ENCODE data around the gene MYO15B.
"Not testable (repeated sequence)": the region's sequence is repeated elsewhere in the genome, so short reads cannot be mapped to it uniquely, and the experiment has no call there.

MYO15B gene

DNA sequence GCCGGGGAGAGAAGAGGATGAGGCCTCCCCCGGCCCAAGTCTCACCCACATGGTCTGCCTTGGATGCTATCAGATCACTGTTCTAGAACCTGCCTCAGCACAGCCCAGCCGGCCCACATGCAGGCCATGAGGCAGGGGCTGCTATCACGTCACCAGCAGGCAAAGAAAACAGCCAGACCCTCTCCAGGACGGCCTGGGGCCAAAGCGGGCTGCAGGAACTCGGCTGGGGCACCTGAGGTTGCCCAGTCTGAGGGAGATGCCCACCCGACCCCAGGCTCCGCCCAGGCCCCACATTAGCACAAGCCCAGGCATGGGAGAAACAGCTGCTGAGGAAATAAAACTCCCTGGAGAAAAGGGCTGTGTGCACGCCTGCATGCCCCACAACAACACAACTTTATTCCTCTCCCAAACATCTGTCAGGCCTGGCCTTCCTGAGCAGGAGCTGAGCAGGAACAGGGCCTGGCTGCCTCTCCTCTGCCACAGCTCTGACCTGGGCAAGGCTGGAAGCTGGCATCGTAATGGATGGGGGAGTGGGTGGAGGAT, 39.0 kb downstream of the MYO15B start:
- DNase-seq, result no peak

DNA sequence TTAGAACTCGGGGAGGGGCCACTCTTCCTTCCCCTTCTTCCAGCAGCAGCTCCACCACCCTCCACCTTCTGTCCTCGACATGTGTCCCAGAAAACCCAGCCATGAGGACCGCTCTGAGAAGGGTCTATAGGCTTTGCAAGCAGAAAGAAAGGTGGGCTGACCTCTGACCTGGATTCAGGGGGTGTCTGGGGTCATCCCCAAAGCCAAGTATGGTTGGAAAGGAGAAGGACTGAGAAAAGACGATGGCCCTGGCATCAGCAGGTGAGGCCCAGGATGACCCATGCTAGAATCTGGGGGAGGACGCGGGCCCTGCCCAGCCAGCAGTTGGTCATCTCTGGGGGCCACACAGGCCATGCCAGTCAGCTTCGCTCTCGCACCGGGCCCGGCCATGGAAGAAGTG, 39.5 kb downstream of the MYO15B start:
- no peak for DNase-seq

DNA sequence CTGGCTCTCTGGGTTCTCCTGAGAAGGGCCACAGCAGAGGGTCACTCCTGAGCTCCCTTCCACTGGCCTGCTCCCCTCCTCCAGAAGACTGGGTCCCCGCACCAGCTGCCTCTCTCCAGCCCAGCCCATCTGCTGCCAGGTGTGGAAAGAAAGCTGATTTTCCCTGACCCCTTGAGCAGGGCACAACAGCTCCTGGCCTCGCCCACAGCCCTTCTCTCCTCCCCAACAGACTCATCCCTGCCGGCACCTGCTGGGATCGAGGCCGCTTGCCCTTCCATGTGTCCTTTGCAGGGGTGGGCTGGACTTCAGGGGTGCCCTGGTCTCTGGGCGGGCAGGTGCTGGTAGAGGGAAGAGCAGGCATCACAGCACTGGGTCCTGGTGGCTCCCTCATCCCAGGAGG, 40.8 kb downstream of the MYO15B start:
- DNase-seq, result no peak

DNA sequence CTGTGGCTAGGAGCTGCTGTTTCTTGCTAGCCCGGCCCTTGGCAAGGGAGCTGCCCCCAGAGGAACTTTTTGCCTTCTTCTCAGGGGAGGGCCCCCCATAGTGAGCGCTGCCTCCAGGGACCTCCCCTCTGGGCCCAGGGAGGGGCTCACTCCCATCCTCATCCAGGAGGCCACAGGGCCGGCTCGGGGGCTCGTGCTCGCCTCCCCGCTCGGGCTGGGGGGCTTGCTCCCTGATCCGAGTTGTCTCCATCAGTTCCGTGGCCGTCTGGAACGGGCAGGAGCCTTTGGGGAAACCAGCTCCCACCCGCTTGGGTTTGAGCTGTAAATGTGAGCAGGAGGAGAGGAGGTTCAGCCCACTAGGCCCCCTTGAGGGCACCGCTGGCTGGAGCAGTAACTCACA, 41.6 kb downstream of the MYO15B start:
- no peak for DNase-seq

DNA sequence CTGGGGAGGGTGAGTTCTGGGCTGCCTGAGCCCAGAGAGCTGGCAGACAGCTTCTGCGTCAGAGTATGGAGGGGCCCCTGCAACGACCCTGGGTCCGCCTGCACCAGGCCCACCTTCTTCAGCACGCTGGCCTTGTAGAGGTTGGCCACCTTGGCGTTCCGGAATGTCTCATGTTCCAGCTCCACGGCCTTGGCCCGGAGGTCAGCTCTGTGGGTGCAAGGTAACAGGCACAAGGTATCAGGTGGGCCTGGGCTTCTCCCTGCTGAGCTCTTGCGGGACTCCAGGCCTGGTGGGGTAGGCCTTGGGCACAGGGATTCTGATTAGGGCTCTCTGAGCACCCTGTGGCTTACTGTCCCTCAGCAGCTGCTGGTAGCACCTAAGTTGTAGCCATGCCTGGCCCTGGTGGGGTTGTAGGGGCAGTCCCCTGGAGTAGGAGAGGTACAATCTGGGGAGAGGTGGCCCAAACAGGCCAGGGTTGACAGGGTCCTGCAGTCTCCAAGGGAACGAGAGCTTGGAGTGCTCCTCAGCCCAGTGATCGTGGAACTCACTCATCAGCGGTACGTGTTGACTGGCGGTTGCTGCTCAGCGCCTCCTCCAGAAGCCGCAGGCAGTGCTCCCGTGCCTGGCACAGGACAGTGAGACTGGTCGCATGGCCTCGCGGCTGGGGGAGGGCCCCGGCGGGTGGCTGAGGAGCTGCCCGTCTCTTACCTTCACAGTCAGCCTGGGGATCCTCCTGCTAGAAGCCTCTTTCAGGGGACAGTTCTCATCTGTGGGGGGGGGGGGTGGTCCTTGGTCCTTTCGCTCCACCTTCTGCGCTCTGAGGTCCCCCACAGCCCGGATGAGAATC, 42.7 kb downstream of the MYO15B start:
- DNase-seq, result no peak

DNA sequence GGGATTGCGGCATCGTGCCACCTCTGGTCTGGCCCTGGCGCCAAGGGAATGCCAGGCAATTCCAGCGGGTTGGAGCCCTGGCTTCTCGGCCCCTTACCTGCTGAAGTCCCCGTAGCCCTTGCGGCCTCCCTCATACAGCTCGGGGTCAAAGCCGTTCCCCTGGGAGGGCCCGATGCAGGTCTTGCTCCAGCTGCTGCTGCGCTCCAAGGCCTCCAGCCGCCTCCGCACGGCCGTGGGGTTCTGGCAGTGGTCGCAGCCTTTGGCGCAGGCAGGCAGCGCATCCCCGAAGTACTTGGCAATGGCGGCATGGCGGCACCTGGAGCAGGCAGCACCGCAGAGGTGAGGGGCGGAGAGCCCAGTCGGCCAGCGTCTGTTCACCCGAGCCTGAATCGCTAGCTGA, 43.8 kb downstream of the MYO15B start:
- DNase-seq, result no peak

DNA sequence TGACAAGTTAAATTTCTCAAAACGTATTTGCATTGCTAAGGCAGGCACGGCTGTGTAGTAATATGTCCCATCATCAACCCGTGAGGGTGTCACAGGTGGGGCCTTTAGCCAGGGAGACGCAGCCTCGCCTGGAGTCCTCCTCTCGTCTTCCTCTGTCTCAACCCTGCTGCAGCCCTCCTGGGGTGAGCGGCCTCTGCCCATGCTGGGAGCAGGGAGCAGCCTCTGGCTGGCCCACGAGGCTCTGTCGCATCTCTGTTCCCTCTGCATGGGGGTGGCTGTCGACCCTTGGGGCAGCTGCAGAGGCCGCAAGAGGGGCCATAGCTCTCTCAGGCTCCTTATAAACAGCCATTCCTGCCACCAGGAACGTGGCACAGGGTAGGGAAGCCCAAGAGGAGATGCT, 44.8 kb downstream of the MYO15B start:
- DNase-seq, result no peak

DNA sequence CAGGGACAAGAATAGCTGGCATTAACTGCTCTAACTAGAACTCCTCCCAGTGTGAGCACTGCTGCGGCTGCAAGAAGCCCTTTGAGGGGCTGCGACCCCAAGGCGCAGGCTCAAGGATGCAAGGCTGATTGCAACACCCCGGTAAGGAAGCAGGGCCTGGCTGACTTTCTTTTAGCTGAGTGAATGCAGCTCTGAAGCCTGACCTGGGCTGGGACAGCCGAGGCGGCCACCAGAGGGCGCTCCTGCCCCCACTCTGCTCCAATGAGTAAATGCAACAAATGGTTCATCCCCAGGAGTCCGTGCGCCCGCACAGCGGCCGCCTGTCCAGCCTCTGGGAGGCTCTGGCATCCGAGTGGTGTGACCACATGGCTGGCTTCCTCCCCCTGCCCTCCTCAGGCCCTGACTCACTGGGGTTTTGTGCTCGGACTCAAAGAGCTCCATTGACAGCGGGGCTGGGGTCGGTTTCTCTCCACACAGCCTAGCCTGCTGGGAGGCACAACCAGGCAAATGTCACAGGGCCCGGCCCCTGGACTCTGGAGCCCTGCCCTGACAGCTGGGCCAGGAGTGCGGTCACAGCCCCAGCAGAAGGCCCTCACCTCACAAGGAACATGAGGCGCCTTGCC, 45.4 kb downstream of the MYO15B start, which contains the start of gene SMIM5:
Gene SMIM5, plus strand, starts transcription at position 572 of the 623 bp plus-strand sequence. CDS start 6,768 bp downstream, outside the sequence.
- DNase-seq, result peak; percentile 62

DNA sequence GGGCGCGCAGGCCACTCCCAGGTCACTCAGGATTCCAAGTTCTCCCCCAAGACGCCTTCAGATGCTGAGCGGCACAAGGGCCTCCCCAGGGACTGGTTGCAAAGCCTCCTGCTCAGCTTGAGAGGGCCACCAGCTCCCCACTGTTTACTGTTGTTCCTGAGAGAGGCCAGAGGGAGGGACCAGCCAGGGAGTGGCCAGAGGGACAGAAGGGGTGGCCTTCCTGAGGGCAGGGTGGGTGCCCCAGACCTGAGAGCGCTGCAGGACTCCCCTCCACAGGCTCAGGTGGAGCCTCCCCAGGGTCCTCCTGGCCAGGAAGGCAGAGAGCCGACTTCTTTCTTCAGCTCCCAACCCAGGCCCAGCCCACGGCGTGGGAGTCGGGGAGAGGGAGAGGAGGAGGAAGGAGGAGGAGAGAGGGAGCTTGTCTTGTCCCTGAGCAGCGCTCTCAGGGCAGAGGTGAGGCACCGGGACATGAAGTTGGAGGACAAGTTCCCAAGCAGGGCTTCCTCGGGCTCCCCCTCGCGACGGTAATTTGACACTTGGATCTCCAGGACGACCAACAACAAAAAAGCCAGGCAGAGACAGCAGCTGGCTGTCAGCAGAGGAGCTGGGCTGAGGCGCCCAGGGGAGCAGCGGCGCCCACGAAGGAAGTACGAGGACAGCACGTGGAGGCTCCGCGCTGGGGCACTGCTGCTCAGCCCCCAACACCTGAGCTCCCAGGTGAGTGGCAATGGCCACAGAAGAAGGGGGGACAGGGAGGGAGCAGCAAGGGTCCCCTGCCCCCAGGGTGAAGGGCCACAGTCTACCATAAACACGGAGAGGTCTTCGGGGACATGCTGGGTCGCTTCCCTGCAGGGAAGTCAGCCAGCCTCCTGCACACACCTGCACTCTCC, 46.1 kb downstream of the MYO15B start:
- DNase-seq, result peak; percentile 32

DNA sequence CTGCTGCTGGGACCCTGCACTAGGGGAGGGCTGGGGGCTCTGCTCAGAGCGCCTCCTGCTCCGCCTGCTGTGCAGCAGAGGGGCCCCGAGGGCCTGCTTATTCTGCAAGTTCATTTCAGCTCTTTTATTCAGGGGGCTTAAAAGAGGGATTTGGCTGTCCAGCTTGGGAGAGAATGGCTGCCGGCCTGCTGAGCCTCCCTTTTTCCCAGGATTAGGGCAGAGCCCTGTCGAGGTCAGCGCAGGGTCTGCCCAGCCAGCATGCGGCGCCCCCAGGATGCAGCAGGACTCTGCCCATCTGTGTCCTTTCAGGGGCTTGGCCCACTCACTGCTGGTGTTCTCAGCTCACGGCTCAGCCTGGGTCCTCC, 46.8 kb downstream of the MYO15B start:
- no peak for DNase-seq

DNA sequence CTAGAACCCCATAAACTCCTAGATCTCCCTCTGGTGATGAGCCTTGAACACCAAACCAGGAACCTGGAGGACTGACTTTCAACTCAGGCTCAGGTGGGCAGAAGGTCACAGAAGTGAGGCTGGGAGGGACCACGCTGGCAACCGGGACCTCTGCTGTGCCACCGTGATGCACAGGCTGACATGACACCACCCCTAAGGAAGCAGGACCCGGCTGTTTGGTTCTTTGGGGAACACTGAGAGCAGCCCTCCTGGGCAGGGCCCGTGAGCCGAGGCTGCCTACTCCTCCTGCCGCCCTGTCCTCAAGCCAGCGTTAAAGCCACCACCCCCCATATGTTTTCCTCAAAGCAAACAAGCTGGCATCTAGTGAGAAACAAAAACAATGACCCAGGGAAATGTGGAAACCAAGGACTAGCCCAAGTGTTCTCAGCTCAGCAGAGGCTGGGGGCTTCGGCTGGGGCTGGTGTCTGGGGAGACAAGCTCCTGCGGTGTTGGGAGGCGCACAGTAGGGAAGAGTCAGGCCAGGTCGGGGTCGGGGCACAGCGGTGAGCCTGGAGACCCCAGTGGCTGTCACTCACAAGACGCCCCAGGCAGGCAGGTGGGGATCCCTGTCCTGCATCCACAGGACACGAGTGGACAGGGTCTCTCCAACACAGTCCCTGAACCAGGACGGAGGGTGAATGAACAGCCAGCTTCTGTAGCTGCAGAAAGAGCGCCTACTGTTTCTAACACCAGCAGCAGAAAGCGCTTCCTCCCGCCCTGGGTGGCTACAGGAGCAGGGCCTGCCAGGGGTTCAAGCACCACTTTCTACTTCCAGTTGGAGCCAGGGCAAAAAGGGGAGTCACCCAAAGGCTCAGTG, 47.4 kb downstream of the MYO15B start:
- no peak for DNase-seq

DNA sequence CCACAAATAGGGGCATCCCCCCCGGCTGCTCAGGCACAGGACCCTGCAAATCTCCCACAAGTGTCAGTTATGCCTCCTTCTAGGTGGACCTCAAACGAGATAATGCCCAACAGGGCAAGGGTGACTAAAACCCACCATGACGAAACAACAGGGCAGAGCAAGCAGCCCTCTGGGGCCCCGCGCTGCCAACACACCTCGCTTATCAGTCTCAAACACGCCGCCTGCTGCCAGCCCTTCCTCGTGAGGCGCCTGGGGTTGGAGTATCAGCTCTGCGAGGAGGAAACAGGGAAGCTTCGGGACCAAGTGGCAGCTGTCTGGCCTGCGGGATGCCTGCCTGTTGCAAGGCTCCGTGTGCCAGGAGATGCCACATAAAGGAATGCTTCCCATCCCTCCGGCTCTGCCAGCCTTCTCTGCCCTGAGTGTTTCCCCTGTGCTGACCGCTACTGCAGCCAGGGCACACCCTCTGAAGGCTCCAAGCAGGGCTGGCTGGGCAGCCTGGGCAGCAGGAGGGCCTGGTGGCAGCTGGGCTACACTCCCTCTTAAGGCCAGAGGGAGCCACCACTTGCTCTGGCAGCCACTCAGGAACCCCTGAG, 48.1 kb downstream of the MYO15B start:
- DNase-seq, result no peak

DNA sequence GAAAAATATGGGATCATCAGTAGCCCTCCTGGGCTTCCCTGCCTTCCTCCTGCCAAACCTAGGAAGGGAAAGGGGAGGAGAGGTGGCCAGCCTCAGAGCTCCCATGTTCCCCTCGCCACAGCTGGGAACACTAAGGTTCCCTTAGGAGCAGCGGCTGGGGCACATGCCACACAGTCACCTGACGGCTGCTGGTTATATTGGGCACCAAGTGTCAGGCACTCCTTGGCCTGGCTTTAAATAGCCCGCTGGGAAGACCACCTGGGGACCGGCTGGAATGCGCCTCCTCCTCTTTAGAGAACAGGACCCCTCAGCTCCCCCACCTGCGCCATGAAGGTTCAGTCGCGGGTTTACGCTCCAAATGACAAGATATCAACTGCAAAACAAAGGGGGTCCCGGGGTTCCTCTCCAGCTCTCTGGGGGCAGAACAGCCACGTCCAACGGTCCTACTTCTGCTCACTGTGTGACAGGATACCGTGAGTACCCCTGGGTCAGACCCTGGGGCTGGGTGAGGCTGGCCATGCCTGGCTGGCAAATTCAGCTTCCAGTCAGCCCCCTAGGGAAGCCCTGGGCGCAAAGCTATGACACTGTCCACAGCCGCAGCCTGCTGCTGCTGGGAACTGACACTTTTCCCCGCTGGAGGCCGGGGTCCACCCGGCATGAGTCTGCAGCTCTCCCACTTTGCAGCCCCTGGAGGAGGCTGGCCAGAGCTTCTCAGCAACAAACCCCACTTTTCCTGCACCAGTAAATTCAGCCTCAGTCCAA, 49.0 kb downstream of the MYO15B start:
- DNase-seq, result no peak

DNA sequence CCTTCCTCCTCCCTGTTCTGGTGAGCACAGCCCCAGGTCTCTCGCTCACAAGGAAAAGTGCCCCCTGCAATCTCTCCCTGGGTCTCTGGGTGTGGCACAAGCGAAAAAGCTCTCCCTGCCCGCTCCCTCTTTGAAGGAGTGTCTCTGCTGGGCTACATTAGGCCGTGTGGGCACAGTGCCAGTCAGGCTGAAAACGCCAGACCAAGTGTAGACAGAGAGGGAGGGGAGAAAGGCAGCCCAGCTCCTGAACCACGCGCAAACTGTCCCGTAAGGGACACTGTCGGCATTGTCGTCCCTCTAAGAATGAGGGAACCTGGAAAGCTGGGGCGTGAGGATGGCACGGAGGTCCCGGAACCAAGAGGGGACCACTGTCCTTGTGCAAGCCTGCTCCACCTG, 49.5 kb downstream of the MYO15B start:
- DNase-seq, result no peak

DNA sequence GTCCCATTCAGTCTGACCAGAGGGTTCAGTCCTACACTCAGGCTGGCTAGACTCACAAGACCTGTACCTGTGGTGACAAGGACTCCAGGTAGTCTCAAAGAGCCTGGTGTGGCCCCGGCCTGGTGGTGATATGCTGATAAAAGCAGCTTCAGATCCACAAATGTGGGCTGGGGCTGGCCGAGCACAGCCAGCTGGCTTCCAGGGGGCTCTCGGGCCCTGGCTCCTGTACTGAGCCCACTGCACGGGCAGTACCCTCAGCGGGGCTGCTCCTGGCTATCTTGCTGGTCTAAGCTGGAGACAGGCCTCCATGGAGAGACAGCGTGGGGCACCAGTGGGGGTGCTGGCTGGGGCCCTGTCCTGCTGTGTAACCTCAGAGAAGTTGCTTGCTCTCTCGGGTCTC, 50.0 kb downstream of the MYO15B start:
- DNase-seq, result no peak

DNA sequence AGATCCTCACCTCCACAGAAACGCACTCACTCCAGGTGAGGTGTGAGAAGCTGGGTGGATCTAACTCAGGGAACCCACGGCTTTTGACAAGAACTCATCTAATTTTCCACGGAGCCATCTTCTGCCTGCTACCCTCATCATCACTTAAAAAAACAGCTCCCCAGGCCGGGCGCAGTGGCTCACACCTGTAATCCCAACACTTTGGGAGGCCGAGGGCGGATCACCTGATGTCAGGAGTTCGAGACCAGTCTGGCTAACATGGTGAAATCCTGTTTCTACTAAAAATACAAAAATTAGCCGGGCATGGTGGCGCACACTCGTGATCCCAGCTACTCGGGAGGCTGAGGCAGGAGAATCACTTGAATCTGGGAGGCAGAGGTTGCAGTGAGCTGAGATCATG, 50.4 kb downstream of the MYO15B start:
- DNase-seq, result not testable (repeated sequence)

DNA sequence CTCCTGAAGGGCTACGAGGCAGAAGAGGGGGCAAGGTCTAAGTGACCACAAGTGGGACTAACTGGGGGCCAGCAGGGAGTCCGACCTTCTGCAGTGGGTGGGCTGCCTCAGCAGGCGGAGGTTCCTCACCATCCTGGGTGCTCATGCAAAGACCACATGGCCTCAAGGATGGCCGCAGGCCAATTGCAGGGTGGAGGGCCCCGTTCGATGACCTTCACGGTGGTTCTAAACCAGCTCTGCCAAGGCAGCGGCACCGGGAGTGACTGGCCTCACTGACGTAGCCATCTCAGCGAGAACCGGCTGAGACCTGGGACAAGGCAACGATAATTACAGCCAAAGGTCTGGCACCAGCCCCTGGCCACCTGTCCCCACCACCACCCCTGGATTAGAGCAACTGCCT, 51.3 kb downstream of the MYO15B start:
- no peak for DNase-seq

DNA sequence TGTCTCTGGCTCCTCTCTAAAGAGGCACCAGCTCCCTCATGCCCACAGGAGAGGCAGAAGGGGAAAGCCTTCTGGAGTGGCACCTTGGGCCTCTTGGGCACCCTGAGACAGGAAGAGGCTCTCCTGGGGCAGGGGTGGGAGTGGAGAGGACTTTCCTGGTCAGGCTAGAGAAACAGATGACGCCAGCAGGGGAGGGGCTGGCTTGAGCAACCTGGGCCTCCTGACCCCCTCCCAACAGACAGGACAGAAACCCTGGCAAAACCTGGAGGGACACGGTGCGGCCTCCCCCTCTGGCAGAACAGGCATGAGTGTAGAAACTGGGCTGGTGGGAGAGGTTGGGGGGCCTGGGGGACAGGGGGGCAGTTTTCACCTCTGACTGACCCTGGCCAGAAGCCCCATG, 51.7 kb downstream of the MYO15B start:
- DNase-seq, result no peak

DNA sequence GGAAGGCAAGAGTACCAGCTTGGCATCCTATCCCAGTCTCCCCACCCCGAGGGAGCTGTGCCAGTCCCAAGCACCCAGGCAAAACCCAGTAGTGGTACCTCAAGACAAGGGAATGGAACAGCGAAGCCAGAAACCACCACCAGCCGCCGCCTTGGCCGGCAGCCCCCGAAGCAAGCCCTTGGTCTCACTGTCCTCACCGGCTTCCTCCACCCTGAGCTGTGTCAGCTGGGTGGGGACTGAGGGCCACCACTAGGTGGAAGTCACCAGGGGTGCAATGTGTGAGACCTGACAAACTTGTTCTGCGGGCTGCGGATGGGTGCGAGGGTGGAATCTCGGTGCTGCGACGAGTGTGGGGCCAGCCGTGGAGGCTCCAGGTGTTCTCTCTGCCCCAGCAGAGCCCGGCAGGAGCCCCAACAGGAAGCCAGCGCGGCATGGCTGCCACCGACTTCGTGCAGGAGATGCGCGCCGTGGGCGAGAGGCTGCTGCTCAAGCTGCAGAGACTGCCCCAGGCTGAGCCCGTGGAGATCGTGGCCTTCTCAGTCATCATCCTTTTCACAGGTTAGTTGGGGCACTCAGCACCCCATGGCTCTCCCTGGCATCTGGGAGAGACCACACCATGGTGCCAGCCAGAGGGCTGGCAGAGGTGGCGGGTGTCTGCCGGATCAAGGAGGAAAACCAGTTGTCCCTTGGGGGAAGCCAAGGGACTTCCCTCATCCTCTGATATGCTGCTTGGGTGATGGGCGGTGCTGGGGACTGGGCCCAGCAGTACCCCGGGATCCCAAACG, 52.4 kb downstream of the MYO15B start:
- DNase-seq, result no peak

DNA sequence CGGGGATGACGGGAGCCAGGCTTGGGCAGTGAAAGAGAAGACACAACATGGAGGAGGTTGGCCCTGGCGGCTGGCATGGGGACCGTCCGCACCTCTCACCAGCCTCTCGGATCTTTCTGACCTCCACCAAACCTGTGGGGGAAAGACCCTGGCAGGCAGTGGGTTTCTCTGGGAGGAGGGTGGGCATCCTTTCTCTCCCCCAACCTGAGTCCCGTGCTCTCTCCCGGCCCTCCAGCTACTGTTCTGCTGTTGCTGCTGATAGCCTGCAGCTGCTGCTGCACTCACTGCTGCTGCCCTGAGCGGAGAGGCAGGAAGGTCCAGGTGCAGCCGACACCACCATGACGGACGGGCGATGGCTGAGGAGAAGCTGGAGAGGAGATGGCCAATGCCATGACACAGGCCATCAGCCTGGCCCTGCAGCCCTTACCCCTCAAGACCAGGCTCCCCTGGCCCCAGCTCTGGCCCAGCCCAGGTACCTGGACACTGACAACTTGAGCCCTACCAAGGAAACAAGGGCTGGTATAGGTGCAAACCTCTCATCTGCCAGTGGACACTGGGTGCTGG, 53.0 kb downstream of the MYO15B start:
- no peak for DNase-seq

Measured in GDM1 (cell line).